GM12891 (cell line): ENCODE data around the gene DOK5.

Experiments
- POLR2A ChIP-seq: IDR thresholded peaks from 2 replicates; pipeline ENCODE4 v1.6.1; 2011; ENCODE audit warnings: low read depth, low read length, control low read depth
- POLR2AphosphoS5 ChIP-seq: IDR thresholded peaks from 2 replicates; pipeline ENCODE4 v1.6.1; 2011; ENCODE audit warnings: low read depth, low read length, control low read depth
- POU2F2 ChIP-seq: IDR thresholded peaks from 2 replicates; pipeline ENCODE4 v1.6.1; 2011; ENCODE audit warnings: low read depth, mild to moderate bottlenecking, control low read depth, low read length, moderate library complexity
- SPI1 ChIP-seq: IDR thresholded peaks from 2 replicates; pipeline ENCODE4 v1.6.1; 2011; ENCODE audit warnings: low read depth, low read length, control low read depth
- TAF1 ChIP-seq: IDR thresholded peaks from 2 replicates; pipeline ENCODE4 v1.6.1; 2011; ENCODE audit warnings: low read depth, low read length, control low read depth

DNA sequence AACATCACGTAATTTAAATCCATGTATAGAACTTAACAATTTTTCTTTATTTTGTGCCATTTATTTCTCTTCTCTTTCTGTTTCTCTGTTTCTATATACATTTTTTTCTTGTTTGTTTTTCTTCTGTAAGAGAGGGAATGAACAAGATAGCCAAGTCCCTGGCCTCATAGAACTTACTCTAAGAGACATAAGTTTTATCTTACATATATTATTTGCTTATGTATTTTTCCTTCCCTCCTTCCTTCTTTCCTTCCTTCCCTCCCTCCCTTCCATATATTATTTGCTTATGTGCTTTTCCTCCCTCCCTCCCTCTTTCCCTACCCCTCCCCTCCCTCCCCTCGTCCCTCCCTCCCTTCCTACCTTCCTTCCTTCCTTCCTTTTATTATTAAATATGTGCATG lies 13.0 kb downstream of the DOK5 start:
- TF ChIP-seq POLR2AphosphoS5 (no peak), POU2F2 (no peak), POLR2A (no peak), TAF1 (no peak), SPI1 (no peak)
